GM06990 (cell line): ENCODE data around the gene HSP90AB1.

Source experiments
- DNase-seq: peaks from one replicate; pipeline ENCODE4 v3.0.0-alpha.2; 2011; ENCODE audit not compliant: insufficient read length; ENCODE audit errors: extremely low read depth
- H3K27me3 ChIP-seq: replicated peaks from 2 replicates; pipeline ENCODE4 v1.6.0; 2011; ENCODE audit warnings: low read length; ENCODE audit not compliant: control insufficient read depth, insufficient read depth
- H3K36me3 ChIP-seq: 2 replicates; pipeline ENCODE4 v1.5.1; 2011; ENCODE audit warnings: low read length; ENCODE audit not compliant: control insufficient read depth, insufficient read depth
- H3K4me3 ChIP-seq: replicated peaks from 2 replicates; pipeline ENCODE4 v1.5.1; 2011; ENCODE audit warnings: low read depth, mild to moderate bottlenecking, control low read depth, low read length
- TF ChIP-seq, protein P1 (sequence below): IDR thresholded peaks from 2 replicates; pipeline ENCODE4 v1.5.1; 2011; ENCODE audit warnings: low read length, control low read depth, mild to moderate bottlenecking, inconsistent platforms; ENCODE audit not compliant: insufficient read depth, poor library complexity, severe bottlenecking

Gene HSP90AB1

DNA sequence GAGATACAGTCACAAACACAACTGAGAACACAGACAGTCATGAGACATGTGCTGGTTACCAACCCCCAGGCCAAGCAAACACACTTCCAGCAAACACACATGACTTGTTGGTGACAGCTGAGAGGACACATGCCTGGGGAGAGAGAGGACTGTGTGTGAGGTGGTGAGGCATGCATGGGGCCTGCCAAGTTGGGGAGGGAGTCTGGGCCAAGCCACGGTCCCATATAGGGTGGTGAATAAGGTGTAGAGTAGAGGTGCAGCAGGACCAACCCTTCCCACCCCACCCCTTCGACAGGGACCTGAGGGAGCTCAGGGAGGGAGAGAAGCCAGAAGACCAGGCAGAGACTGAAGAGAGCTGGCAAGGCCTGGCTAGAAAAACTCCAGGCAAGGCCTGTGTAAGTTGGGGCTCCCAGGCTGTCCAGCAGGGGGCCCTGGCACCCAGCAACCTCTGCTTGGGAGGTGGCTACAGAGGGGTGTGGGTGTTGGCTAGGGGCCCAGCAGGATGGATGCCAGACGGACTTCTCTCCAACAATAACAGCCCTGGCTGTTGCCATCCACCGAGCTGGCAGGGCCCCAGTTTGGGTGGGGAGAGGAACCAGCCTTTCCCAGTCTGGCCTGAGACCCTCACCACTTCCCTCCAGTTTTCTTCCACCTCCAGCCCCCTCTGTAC lies 25.5 kb upstream of the HSP90AB1 start:
- no peak overlapping the region for H3K4me3 ChIP-seq
- no peaks in the 10 kb centered on the region for H3K36me3 ChIP-seq
- TF ChIP-seq, protein P1, sequence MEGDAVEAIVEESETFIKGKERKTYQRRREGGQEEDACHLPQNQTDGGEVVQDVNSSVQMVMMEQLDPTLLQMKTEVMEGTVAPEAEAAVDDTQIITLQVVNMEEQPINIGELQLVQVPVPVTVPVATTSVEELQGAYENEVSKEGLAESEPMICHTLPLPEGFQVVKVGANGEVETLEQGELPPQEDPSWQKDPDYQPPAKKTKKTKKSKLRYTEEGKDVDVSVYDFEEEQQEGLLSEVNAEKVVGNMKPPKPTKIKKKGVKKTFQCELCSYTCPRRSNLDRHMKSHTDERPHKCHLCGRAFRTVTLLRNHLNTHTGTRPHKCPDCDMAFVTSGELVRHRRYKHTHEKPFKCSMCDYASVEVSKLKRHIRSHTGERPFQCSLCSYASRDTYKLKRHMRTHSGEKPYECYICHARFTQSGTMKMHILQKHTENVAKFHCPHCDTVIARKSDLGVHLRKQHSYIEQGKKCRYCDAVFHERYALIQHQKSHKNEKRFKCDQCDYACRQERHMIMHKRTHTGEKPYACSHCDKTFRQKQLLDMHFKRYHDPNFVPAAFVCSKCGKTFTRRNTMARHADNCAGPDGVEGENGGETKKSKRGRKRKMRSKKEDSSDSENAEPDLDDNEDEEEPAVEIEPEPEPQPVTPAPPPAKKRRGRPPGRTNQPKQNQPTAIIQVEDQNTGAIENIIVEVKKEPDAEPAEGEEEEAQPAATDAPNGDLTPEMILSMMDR: peak; percentile 98
- H3K27me3 ChIP-seq: no peaks in the 10 kb centered on the region
- peak; percentile 76 for DNase-seq

DNA sequence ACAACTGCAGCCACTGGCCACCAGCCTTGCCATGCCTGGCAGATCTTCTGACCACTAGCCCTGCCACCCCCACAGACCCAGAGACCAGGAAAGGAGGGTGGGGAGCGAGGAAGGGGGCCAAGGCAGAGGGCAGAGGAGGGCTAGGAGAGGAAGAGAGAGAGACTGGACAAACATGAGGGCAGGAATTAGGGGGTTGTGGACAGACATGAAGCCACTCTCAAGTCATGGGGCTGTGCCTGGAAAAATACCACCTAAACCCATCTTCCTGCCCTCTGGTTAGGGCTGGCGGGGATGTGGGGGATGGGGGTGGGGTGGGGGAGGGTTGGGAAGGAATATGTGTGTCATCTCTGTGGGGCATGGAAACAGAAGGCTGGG lies 25.0 kb upstream of the HSP90AB1 start:
- H3K36me3 ChIP-seq: no peaks in the 10 kb centered on the region

DNA sequence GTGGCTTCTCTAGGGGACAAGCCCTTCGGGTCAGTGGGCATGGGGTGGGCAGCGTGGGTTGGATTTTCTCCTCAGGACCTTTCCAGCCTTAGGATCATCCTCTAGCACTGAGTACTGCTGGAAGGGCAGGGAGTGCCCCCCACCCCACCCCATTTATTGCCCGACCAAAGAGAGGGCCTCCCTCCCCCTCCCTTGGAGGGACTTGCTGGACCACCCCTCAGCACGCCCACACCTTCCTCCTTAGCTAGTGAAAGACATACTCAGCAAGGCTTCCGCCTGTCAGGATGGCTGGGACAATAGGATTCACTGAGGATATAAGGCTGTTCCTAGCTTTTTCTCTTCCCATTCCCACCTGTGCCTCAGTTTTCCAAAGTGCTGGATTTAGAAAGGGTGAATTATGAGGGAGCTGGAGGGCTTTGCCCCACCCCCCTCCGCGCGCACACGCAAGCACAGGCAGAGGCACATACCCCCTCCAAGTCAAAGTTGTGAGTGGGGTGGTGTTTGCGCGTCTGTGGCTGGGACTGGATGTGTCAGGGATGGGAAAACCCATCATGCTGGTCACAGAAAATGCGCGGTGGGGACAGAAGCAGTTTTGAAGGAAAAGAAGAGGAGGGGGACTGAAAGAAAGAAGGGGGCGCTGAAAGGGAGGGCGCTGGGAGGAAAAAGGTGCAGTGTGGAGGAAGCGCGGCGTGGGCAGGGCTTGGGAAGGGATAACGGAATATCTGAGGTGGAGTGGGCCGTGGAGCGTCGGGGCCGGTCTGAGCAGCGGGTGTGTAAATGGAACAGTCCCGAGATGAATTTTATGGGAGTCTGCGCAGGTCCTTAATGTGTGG lies 24.2 kb upstream of the HSP90AB1 start:
- DNase-seq: no peak
- no peaks in the 10 kb centered on the region for H3K27me3 ChIP-seq
- TF ChIP-seq, protein P1: no peak
- 0 out of 2 replicates have a peak, but pooled peaks cover 2% of the 10 kb centered on the region for H3K36me3 ChIP-seq
- peak overlapping the region; percentile 73 for H3K4me3 ChIP-seq

More for the DNA sequence above, 25.0 kb upstream of the HSP90AB1 start:
- H3K4me3 ChIP-seq: no peak overlapping the region
- H3K27me3 ChIP-seq: no peaks in the 10 kb centered on the region
- no peak for DNase-seq
- TF ChIP-seq, protein P1: no peak

DNA sequence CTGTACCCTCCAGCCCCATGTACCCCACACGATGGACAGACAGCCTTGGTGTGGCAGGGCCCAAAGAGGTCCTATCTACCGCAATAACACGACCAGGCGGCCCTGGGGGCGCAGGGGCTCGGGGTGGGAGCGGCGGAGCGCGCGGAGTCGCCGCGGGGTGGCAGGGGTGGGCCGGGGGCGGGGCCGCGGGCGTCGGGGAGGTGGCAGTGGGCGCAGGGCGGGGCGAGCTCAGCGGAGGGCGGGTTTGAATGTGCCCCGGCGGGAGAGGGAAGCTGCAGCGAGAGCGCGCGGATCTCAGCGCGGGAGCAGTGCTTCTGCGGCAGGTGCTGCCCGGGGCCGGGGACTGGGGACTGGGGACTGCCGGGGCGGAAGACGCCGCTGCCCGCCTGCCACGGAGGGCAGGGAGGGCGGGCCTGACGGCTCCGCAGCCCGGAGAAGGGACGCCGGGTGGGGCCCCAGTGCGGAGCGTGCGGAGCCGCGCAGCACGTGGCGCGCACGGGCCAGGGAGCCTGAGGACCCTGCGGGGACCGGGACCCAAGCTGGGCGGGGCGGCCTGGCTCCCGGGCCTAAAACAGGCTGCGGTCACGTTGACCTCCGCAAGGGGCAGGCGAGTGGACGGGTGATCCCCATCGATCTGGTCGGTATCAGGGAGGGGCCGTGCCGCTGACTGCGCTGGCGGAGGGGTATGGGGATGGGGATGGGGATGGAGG lies 23.4 kb upstream of the HSP90AB1 start, which contains the start of gene SLC29A1:
SLC29A1 (plus strand) TSS at position 277 of the 710 bp plus-strand sequence. CDS start 3,719 bp downstream, outside the sequence.
- peak; percentile 84 for DNase-seq
- Histone ChIP-seq H3K36me3 (0 out of 2 replicates have a peak, but pooled peaks cover 2% of the 10 kb centered on the region), H3K4me3 (peak within 1 kb of the TSS; percentile 73), H3K27me3 (no peaks in the 10 kb centered on the region)
- TF ChIP-seq, protein P1: no peak

DNA sequence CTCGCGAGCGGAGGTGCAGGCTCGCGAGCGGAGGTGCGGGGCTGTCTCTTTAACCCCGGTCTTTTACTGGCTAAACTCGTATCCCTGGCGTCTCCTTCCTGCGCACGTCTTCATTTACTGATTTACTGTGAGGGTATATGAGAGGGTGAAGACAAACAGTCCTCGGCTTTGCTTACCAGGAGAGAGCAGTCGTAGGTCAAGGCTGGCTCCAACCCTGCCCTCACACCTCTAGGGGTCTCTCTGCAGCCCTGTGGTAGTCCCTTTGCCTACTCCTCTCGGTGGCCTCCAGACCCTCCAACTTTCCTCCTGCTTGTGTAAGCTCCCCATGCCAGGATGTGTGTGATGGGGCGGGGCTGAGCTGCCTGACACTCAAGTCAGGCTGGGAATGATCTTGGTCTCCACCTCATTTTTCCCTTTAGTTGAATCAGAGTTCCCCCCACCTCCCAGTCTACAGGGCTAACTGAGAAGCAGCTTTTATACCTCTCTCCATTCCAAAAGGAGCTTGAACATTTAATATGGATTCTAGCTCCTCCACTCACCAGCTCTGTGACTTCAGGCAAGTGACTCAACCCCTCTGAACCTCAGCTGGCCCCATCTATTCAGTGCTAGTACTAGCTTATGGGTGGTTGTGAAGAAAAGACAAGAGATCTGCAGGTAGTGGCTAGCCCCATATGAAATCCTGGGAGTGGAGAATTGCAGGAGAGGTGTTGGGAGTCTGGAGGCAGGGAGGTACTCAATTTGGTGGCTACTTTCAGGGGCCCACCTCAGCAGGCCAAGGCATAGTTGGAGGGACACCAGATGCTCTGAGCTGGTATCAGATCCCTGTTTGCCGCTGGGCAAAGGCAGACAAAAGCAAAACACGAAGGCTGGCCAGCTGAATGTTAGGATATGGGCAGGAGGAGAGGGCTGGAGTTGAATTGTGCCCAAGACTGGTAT lies 22.6 kb upstream of the HSP90AB1 start:
- TF ChIP-seq, protein P1: peak; percentile 19
- Histone ChIP-seq H3K36me3 (0 out of 2 replicates have a peak, but pooled peaks cover 2% of the 10 kb centered on the region), H3K27me3 (no peaks in the 10 kb centered on the region), H3K4me3 (peak overlapping the region; percentile 73)
- no peak for DNase-seq
